Activated T-cell treated with anti-CD3 and anti-CD28 coated beads, Interleukin-2, amount 50 U/mL, for 24 hours (primary cell): ENCODE measurements around the gene MTMR3.

Experiments
- DNase-seq: peaks from one replicate; pipeline ENCODE4 v3.0.0-alpha.2; 2020
- H3K27ac Mint-ChIP-seq: 2 replicates; pipeline ENCODE4 v1.8.0; 2020; ENCODE audit warnings: mild to moderate bottlenecking, mixed read lengths
- H3K27me3 Mint-ChIP-seq: 2 replicates; pipeline ENCODE4 v1.8.0; 2020; ENCODE audit warnings: mixed read lengths
- H3K36me3 Mint-ChIP-seq: 2 replicates; pipeline ENCODE4 v1.8.0; 2020; ENCODE audit warnings: low read depth, mixed read lengths
- H3K4me1 Mint-ChIP-seq: 2 replicates; pipeline ENCODE4 v1.8.0; 2020; ENCODE audit warnings: low read depth, mixed read lengths
- H3K4me3 Mint-ChIP-seq: 2 replicates; pipeline ENCODE4 v1.8.0; 2020; ENCODE audit warnings: mild to moderate bottlenecking, moderate library complexity, mixed read lengths
- H3K9me3 Mint-ChIP-seq: 2 replicates; pipeline ENCODE4 v1.8.0; 2020; ENCODE audit warnings: mixed read lengths

MTMR3 gene

DNA sequence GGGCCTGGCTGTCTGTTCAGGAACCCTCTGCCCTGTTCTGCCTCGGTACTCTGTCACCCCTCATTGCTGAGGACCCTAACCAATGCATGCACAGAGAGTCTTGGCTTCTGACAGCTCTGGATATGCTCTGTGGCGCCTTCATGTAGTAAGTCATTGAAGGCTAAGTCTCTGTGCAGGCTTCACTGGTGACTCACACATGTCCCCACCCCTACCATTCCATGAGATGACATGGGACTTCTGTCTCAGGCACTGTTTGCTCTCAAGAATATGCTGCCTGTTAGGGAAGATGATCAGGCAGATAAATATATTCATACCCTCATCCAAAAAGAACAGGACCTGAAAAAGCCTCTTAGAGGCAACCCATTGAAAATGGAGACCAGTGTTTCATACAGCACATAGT lies 153.7 kb downstream of the MTMR3 start:
- peaks cover 2% of the 10 kb centered on the region for H3K27me3 Mint-ChIP-seq
- H3K4me3 Mint-ChIP-seq: no peak overlapping the region
- no peaks in the 10 kb centered on the region for H3K36me3 Mint-ChIP-seq
- no peak overlapping the region for H3K27ac Mint-ChIP-seq
- DNase-seq: no peak
- no peaks in the 10 kb centered on the region for H3K9me3 Mint-ChIP-seq
- H3K4me1 Mint-ChIP-seq: no peaks in the 10 kb centered on the region

DNA sequence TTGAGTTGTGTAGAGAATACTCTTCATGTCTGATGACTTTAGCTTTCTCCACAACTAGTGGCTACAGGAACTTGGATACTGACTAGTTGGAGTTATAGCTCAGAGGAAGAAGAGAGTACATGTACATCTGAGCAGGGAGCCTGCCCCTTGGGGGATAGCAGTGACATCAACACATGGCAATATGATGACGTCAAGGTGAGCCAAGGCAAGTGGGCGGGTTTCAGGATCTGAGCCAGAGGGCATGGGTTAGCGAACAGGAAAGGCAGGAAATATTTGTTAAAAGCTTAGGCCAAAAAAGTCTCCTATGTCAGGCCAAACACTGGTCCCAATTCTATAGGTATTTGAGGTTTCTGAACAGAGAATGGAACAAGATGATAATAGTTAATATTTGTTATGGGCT lies 155.2 kb downstream of the MTMR3 start:
- no peak for DNase-seq
- Mint-ChIP-seq H3K4me1 (peaks cover 2% of the 10 kb centered on the region), H3K27me3 (peaks cover 2% of the 10 kb centered on the region), H3K4me3 (no peak overlapping the region), H3K27ac (no peak overlapping the region), H3K36me3 (no peaks in the 10 kb centered on the region), H3K9me3 (no peaks in the 10 kb centered on the region)

DNA sequence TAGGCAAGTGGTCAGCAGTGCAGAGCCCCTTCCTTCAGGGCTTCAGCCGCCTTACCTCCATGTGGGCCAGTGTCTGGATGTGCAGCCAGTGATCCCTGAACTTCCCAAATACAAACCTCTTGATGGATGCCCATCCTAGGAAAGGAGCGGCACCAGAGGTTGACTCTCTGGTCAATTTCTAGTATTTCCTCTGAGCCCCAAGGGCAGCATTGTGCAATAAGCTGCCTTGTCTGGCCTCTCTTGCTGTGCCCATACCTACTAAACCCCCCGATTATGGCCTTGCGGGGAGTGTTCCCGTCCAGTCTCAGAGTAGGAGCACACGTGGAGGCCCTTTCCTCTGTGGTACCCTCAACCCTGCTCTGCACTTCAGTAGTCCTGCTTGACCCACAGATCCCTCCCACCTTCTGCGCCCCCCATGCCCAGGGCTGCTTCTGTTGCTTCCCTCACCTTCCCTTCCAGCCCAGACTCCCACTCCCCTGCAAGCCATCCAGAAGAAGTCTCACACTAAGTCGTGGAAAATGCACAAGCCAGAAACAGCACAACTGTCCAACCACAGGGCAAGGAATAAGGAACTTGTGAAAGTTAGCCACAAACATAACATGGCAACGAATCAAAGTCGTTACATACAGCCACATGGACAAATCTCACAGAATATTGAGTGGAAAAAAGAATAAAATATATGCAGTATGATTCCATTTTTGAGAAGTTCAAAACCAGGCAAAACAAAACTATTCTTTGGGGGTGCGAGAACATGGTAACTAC lies 157.7 kb downstream of the MTMR3 start:
- Mint-ChIP-seq H3K9me3 (no peaks in the 10 kb centered on the region), H3K36me3 (no peaks in the 10 kb centered on the region), H3K27me3 (peaks cover 2% of the 10 kb centered on the region), H3K27ac (no peak overlapping the region), H3K4me3 (no peak overlapping the region), H3K4me1 (peaks cover 6% of the 10 kb centered on the region)
- DNase-seq: no peak

- Mint-ChIP-seq H3K4me1 (peaks cover 6% of the 10 kb centered on the region), H3K36me3 (no peaks in the 10 kb centered on the region), H3K9me3 (no peaks in the 10 kb centered on the region), H3K27ac (no peak overlapping the region), H3K27me3 (peaks cover 2% of the 10 kb centered on the region), H3K4me3 (no peak overlapping the region)
- DNase-seq: no peak
Measured at GRCh38 chr22:30041475-30041874, 158.5 kb downstream of the MTMR3 start.

DNA sequence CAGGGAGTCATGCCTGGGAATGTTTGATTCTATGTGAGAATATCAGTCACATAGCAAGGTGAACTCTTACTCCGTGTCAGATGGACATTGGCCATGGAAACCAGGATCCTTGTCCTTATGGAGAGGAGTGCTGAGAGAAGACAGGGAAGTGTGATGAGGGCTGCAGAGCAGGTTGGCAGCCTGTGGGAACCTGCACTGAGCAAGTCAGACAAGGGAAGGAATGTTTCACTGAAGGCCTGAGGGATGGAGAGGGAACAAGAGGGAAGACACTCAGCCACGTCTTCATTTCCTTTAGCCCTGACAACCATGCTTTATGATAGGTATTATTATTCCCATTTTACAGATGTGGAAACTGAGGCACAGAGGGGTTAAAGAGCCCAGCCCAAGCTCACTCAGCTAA lies 158.9 kb downstream of the MTMR3 start:
- H3K4me3 Mint-ChIP-seq: no peak overlapping the region
- no peak for DNase-seq
- peaks cover 2% of the 10 kb centered on the region for H3K27me3 Mint-ChIP-seq
- H3K4me1 Mint-ChIP-seq: peaks cover 9% of the 10 kb centered on the region
- no peaks in the 10 kb centered on the region for H3K9me3 Mint-ChIP-seq
- H3K36me3 Mint-ChIP-seq: no peaks in the 10 kb centered on the region
- H3K27ac Mint-ChIP-seq: no peak overlapping the region

DNA sequence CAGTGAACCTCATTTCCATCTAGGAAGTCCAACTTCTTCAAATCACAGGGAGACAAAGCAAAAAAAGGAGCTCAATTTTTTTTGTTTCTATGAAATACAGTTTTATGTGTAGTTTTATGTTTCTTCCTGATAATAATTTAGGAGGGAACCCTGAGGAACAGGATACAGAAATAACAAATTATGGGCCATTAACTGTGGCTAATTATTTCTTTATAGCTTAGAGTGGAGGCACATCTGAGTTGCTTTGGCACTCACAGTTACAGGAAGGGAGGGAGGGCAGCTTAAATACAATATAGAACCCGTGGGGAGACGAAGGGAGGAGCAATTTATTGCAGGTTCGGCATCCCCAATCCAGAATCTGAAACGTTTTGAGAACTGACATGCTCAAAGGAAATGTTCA lies 160.2 kb downstream of the MTMR3 start:
- Mint-ChIP-seq H3K4me3 (no peak overlapping the region), H3K9me3 (no peaks in the 10 kb centered on the region), H3K27ac (no peak overlapping the region), H3K36me3 (no peaks in the 10 kb centered on the region), H3K27me3 (peaks cover 2% of the 10 kb centered on the region), H3K4me1 (peaks cover 18% of the 10 kb centered on the region)
- DNase-seq: no peak

DNA sequence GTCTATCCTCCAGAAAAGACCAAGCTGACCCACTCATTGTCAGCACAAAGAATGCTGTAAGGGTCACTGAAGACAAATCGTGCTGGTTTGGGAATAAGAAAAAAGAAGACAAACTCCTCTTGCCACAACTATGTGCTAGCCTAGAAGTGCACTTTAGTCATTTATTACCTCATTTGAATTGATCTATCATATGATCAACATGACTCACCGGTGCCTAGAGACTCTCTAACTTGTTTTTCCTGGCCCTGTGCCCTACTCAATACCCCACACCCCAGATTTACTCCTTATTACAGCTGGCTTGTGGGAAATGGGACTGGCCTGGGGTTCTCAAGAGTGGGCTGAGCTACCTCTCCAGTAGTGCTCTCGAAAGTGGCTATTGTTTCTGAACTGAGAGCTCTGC lies 161.4 kb downstream of the MTMR3 start:
- Mint-ChIP-seq H3K27me3 (peaks cover 2% of the 10 kb centered on the region), H3K9me3 (no peaks in the 10 kb centered on the region), H3K36me3 (no peaks in the 10 kb centered on the region), H3K4me3 (no peak overlapping the region), H3K4me1 (peaks cover 18% of the 10 kb centered on the region), H3K27ac (no peak overlapping the region)
- DNase-seq: no peak

DNA sequence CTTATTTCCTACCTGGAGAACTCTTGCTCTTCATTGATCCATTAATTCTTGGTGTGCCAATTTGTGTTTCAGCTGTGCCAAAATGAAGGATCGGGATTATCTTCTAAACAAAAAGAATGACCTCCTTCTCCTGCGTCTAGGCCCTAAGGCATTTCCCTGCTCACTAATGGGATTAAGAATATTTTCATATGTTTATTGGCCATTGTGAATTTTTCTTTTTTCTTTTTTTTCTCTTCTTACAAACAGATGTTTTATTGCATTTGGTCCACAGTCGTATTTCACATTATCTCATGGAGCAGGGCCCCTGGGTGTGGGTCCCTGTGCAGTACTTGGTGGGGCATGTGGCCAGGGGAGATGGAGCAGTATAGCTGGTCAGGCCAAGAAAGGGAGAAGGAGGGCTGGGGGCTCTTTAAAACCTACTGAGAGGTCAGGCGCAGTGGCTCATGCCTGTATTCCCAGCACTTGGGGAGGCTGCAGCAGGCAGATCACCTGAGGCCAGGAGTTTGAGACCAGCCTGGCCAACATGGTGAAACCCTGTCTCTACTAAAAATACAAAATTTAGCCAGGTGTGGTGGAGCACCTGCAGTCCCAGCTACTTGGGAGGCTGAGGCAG lies 162.0 kb downstream of the MTMR3 start:
- Mint-ChIP-seq H3K4me3 (no peak overlapping the region), H3K27me3 (peaks cover 2% of the 10 kb centered on the region), H3K4me1 (peaks cover 18% of the 10 kb centered on the region), H3K36me3 (no peaks in the 10 kb centered on the region), H3K27ac (no peak overlapping the region), H3K9me3 (no peaks in the 10 kb centered on the region)
- DNase-seq: no peak

DNA sequence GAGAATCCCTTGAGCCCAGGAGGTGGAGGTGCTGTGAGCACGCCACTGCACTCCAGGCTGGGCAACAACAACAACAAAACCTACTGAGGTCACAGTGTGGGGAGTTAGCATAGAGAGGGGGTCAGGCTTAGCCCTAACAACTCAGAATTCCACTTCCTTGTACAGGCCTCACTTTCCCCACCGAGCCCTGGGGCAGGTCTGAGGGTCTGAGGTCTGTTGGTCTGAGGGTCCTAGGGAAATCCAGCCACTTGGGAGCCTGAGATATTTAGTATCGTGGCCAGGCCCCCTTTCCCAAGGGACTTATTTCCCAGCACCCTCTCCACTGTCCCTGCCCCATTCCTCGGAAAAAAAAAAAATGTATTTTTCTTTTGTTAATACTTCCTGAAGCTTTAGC lies 162.5 kb downstream of the MTMR3 start:
- Mint-ChIP-seq H3K27me3 (peaks cover 2% of the 10 kb centered on the region), H3K36me3 (no peaks in the 10 kb centered on the region), H3K4me3 (no peak overlapping the region), H3K27ac (no peak overlapping the region), H3K4me1 (peaks cover 18% of the 10 kb centered on the region), H3K9me3 (no peaks in the 10 kb centered on the region)
- DNase-seq: no peak

- H3K4me3 Mint-ChIP-seq: no peak overlapping the region
- peaks cover 18% of the 10 kb centered on the region for H3K4me1 Mint-ChIP-seq
- no peak for DNase-seq
- H3K36me3 Mint-ChIP-seq: no peaks in the 10 kb centered on the region
- H3K9me3 Mint-ChIP-seq: no peaks in the 10 kb centered on the region
- H3K27ac Mint-ChIP-seq: no peak overlapping the region
- H3K27me3 Mint-ChIP-seq: no peaks in the 10 kb centered on the region
Measured at GRCh38 chr22:30045901-30046715, 163.1 kb downstream of the MTMR3 start.

GRCh38 chr22:30046716-30047363 lies 163.9 kb downstream of the MTMR3 start:
- Mint-ChIP-seq H3K9me3 (no peaks in the 10 kb centered on the region), H3K4me3 (no peak overlapping the region), H3K27me3 (no peaks in the 10 kb centered on the region), H3K4me1 (peaks cover 18% of the 10 kb centered on the region), H3K36me3 (no peaks in the 10 kb centered on the region), H3K27ac (no peak overlapping the region)
- no peak for DNase-seq

DNA sequence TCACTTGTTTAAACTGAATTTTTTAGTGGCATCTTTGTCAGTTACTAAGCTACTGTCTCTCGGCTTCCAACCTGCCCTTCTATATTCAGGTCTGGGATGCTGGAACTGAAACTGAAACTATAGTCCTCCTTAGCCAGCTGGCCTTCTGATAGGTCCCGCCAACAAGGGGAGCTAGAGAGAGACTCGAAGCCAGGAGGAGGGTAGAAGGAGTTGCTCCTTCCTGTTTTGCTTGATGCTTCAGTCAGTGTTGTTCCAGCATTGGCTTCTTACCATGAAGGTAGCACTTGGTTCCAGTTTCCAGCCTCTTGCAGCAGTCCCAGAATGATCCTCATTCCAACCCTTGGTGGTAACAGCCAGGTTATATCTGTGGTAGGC lies 164.4 kb downstream of the MTMR3 start:
- Mint-ChIP-seq H3K4me3 (no peak overlapping the region), H3K27ac (no peak overlapping the region), H3K36me3 (no peaks in the 10 kb centered on the region)

GRCh38 chr22:30048681-30049080 lies 165.7 kb downstream of the MTMR3 start:
- Mint-ChIP-seq H3K27ac (no peak overlapping the region), H3K27me3 (no peaks in the 10 kb centered on the region), H3K9me3 (no peaks in the 10 kb centered on the region), H3K4me3 (no peak overlapping the region), H3K4me1 (peaks cover 16% of the 10 kb centered on the region), H3K36me3 (no peaks in the 10 kb centered on the region)
- no peak for DNase-seq

More for the DNA sequence above, 164.4 kb downstream of the MTMR3 start:
- H3K27me3 Mint-ChIP-seq: no peaks in the 10 kb centered on the region
- DNase-seq: no peak
- H3K4me1 Mint-ChIP-seq: peaks cover 16% of the 10 kb centered on the region
- no peaks in the 10 kb centered on the region for H3K9me3 Mint-ChIP-seq

DNA sequence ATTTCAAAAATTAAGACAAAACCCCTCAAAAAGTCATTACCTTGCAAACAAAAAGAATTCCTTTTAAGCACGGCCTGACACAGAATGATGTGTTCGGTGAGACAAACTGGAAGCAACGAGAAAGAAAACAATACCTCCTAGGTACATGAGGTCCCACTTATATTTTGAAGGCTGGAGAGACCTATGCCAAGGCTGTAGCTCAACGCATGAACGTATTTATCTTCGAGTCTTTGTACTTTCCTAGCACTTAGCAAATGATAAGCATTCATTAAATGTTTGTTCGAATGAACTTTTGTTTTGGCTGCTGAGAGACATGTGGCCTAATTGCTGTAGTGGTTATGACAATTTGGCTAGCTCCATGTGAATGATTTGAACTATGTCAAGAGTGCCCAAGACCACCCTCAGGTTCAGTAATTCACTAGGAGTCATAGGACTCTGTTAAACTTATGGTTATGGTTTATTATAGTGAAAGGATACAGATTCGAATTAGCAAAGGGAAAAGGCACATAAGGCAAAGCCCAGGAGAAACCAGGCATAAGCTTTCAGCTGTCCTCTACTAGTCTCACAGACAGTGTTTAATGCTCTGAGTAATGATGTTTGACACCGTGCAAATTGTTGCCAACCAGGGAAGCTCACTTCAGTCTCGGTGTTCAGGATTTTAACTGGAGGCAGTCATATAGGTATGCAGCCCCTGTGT lies 171.2 kb downstream of the MTMR3 start:
- H3K27me3 Mint-ChIP-seq: no peaks in the 10 kb centered on the region
- H3K27ac Mint-ChIP-seq: no peak overlapping the region
- H3K9me3 Mint-ChIP-seq: peaks cover 9% of the 10 kb centered on the region
- DNase-seq: no peak
- H3K36me3 Mint-ChIP-seq: no peaks in the 10 kb centered on the region
- no peaks in the 10 kb centered on the region for H3K4me1 Mint-ChIP-seq
- no peak overlapping the region for H3K4me3 Mint-ChIP-seq
